GM18868 (cell line): ENCODE data around the gene TENM4.

Experiments used
- ATAC-seq: cut with Tn5 transposase; IDR thresholded peaks from one replicate; pipeline ENCODE4 v1.9.1; 2021; ENCODE audit warnings: mild to moderate bottlenecking, moderate library complexity; ENCODE audit not compliant: unreplicated experiment

TENM4 gene

GRCh38 chr11:78954261-78954660, 486.6 kb downstream of the TENM4 start:
- ATAC-seq = no peak

GRCh38 chr11:78952890-78953289, 487.9 kb downstream of the TENM4 start:
- ATAC-seq = no peak

GRCh38 chr11:78952175-78952574, 488.7 kb downstream of the TENM4 start:
- ATAC-seq = no peak

- no peak for ATAC-seq
These were observed 490.7 kb downstream of the TENM4 start for GRCh38 chr11:78949976-78950690.

GRCh38 chr11:78946945-78947902, 493.6 kb downstream of the TENM4 start:
- ATAC-seq = no peak

GRCh38 chr11:78943841-78944240, 497.0 kb downstream of the TENM4 start:
- ATAC-seq = no peak

GRCh38 chr11:78943154-78943553, 497.7 kb downstream of the TENM4 start:
- ATAC-seq = no peak

- ATAC-seq = no peak
These were observed 499.5 kb downstream of the TENM4 start for GRCh38 chr11:78941226-78941851.

- ATAC-seq = no peak
These were observed 500.2 kb downstream of the TENM4 start for GRCh38 chr11:78940500-78941225.

GRCh38 chr11:78938971-78939370, 501.9 kb downstream of the TENM4 start:
- ATAC-seq = no peak

GRCh38 chr11:78938036-78938435, 502.8 kb downstream of the TENM4 start:
- ATAC-seq = no peak

GRCh38 chr11:78935398-78936068, 505.3 kb downstream of the TENM4 start:
- ATAC-seq = no peak

GRCh38 chr11:78933350-78933749, 507.5 kb downstream of the TENM4 start:
- ATAC-seq = no peak

- no peak for ATAC-seq
These were observed 508.1 kb downstream of the TENM4 start for GRCh38 chr11:78932757-78933156.

GRCh38 chr11:78931891-78932290, 508.9 kb downstream of the TENM4 start:
- ATAC-seq = no peak

- ATAC-seq = no peak
These were observed 509.9 kb downstream of the TENM4 start for GRCh38 chr11:78930810-78931523.

GRCh38 chr11:78929906-78930220, 511.0 kb downstream of the TENM4 start:
- no peak for ATAC-seq

- no peak for ATAC-seq
These were observed 511.5 kb downstream of the TENM4 start for GRCh38 chr11:78929207-78929905.

GRCh38 chr11:78927511-78927910, 513.3 kb downstream of the TENM4 start:
- no peak for ATAC-seq
